Loucy (cell line): Measurements from ENCODE around the gene CHKB.

Experiments
- EZH2phosphoT487 ChIP-seq: fragments of 200-600 bp; IDR thresholded peaks from 2 replicates; pipeline ENCODE4 v1.6.1; 2018; ENCODE audit warnings: antibody characterized with exemption, mild to moderate bottlenecking, moderate library complexity, borderline replicate concordance
- TF ChIP-seq, protein P1 (sequence below): fragments of 200-600 bp; sonication (generic); conservative IDR thresholded peaks from 2 replicates; pipeline ENCODE4 v1.5.1; 2014; ENCODE audit warnings: mild to moderate bottlenecking, antibody characterized with exemption, low read length

DNA sequence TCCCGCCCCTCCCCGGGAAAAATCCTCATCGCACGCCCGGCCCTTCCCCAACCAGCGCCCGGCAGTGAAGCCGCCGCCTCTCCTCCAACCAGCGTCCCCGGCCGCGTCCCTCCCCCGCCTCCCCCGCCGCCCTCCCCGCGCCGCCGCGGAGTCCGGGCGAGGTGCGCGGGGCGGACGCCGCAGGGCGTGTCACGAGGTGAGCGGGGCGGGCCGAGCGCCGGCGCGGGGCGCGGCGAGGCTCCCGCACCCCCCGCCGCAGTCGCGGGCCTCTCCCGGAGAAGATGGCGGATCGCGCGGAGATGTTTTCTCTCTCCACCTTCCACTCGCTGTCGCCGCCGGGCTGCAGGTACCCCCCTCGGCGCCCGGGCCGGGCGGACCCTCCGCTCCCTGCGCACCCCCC lies 17.9 kb upstream of the CHKB start, which contains the start of gene MAPK8IP2:
- TF ChIP-seq, protein P1, sequence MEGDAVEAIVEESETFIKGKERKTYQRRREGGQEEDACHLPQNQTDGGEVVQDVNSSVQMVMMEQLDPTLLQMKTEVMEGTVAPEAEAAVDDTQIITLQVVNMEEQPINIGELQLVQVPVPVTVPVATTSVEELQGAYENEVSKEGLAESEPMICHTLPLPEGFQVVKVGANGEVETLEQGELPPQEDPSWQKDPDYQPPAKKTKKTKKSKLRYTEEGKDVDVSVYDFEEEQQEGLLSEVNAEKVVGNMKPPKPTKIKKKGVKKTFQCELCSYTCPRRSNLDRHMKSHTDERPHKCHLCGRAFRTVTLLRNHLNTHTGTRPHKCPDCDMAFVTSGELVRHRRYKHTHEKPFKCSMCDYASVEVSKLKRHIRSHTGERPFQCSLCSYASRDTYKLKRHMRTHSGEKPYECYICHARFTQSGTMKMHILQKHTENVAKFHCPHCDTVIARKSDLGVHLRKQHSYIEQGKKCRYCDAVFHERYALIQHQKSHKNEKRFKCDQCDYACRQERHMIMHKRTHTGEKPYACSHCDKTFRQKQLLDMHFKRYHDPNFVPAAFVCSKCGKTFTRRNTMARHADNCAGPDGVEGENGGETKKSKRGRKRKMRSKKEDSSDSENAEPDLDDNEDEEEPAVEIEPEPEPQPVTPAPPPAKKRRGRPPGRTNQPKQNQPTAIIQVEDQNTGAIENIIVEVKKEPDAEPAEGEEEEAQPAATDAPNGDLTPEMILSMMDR = no peak
- no peak for TF ChIP-seq EZH2phosphoT487
